ENCODE measurements around the gene STIM1.

STIM1 gene

DNA sequence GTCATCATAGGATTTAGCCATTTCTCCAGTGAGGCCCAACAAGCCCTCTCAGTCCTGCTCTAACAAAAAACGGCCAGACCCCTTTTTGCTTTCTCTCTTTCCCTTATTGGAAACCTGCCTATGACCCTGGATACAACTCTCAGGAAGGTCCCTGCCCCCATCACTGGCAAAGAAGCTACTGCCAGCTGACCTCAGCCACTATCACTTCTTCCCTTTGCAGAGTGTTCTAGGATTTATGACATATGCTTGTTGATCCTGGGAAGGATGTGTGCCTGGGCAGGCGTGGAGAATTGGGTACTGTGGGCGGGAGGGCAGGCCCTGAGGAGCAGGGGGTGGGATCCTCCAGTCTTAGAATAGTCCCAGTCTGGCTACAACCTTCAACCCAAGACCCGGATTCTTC is 39.6 kb upstream of the STIM1 start:
- no peak for DNase-seq (ENCODE audit: extremely low read depth, low read depth)
- TF ChIP-seq, protein P1, sequence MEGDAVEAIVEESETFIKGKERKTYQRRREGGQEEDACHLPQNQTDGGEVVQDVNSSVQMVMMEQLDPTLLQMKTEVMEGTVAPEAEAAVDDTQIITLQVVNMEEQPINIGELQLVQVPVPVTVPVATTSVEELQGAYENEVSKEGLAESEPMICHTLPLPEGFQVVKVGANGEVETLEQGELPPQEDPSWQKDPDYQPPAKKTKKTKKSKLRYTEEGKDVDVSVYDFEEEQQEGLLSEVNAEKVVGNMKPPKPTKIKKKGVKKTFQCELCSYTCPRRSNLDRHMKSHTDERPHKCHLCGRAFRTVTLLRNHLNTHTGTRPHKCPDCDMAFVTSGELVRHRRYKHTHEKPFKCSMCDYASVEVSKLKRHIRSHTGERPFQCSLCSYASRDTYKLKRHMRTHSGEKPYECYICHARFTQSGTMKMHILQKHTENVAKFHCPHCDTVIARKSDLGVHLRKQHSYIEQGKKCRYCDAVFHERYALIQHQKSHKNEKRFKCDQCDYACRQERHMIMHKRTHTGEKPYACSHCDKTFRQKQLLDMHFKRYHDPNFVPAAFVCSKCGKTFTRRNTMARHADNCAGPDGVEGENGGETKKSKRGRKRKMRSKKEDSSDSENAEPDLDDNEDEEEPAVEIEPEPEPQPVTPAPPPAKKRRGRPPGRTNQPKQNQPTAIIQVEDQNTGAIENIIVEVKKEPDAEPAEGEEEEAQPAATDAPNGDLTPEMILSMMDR (IDR thresholded peaks at IDR 0.05; ENCODE audit: low read depth, low read length) = no peak

DNA sequence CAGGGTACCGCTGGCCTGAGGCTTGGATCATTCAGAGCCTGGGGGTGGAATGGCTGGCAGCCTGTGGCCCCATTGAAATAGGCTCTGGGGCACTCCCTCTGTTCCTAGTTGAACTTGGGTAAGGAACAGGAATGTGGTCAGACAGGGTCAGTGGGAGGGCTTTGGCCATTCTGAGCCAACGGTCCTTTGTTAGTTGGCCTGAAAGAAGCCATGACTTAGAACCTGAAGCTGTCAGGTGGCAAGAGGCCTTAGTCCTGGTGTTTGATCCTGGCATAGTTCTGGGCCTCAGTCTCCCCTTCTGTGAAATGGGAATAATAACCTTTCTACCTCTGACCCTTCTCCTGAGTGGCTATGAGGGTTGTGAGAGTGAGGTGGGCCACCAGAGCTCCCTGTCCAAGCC is 38.8 kb upstream of the STIM1 start:
- TF ChIP-seq, protein P1 (IDR thresholded peaks at IDR 0.05; ENCODE audit: low read depth, low read length) = no peak
- DNase-seq (ENCODE audit: extremely low read depth, low read depth) = no peak

DNA sequence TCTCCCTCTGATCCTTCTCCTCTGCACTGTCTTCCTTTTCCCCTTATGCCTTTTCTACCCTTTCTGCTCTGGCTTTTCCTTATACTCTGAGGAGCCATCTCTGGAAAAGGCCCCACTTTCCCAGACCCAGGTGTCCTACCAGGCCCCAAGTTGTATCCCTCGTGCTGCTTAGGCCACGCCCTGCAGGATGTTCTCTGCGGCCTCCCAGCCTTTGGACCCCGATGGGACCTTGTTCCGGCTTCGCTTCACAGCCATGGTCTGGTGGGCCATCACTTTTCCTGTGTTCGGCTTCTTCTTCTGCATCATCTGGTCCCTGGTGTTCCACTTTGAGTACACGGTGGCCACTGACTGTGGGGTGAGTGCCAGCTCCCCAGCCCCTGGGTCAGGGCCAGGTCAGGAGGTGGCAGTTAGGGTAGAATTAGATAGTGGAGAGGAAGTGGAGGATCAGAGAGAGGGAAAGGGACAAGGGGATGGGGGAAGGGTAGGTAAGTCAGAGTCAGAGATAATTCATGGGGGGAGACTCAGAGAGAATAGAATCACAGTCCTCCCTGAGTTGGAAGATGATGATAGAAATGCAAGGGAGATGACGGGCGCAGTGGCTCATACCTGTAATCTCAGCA is 38.2 kb upstream of the STIM1 start:
- TF ChIP-seq, protein P1 (IDR thresholded peaks at IDR 0.05; ENCODE audit: low read depth, low read length) = no peak
- no peak for DNase-seq (ENCODE audit: extremely low read depth, low read depth)

DNA sequence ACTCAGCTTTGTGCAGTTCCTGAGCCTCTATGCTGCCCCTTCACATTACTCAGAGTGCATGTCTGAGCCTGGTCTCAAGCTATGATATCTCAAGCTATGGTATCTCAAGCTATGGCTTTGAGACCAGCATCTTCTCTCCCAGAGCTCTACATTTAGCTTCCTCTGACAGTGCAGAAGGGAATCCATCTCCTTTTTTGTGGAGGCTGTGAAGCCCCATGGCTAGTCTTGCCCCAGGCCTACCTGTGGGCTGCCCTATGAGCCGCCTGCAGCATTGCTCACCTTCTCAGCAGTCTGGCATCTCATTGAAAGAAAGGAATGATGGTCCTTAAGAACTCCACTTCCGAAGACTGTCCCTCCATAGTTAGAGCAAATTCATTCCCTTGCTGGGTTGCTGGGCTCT is 34.5 kb upstream of the STIM1 start:
- no peak for DNase-seq (ENCODE audit: extremely low read depth, low read depth)
- TF ChIP-seq, protein P1 (IDR thresholded peaks at IDR 0.05; ENCODE audit: low read depth, low read length) = no peak

GRCh38 chr11:3822312-3822711 is 33.2 kb upstream of the STIM1 start:
- DNase-seq (ENCODE audit: extremely low read depth, low read depth) = no peak

GRCh38 chr11:3823303-3823702 is 32.2 kb upstream of the STIM1 start:
- peak; percentile 39 for DNase-seq (ENCODE audit: extremely low read depth, low read depth)

More at GRCh38 chr11:3822312-3822711, 33.2 kb upstream of the STIM1 start:
- TF ChIP-seq, protein P1 (IDR thresholded peaks at IDR 0.05; ENCODE audit: low read depth, low read length) = no peak

DNA sequence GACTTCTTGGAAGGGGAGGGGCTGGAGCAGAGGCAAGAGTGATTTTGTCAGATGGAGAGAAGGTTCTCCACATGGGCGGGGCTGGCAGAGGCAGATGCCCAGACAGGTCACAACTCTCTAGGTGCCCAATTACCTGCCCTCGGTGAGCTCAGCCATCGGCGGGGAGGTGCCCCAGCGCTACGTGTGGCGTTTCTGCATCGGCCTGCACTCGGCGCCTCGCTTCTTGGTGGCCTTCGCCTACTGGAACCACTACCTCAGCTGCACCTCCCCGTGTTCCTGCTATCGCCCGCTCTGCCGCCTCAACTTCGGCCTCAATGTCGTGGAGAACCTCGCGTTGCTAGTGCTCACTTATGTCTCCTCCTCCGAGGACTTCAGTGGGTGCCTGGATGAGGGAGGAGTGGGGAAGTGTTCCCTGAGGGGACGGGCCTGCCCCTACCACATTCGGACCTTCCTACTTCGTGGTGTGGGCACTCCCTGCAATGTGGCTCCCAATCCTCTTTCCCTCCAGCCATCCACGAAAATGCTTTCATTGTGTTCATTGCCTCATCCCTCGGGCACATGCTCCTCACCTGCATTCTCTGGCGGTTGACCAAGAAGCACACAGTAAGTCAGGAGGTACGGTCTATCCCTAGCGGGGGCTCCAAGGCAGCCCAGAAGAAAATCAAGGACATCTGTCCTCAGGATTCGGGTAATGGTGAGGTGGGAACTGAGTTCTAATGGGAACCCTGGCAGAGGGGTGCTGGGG is 31.5 kb upstream of the STIM1 start:
- DNase-seq (ENCODE audit: extremely low read depth, low read depth) = no peak
- TF ChIP-seq, protein P1 (IDR thresholded peaks at IDR 0.05; ENCODE audit: low read depth, low read length) = no peak

More at GRCh38 chr11:3823303-3823702, 32.2 kb upstream of the STIM1 start:
- TF ChIP-seq, protein P1 (IDR thresholded peaks at IDR 0.05; ENCODE audit: low read depth, low read length) = no peak

All from AG09319 (cell line).